Medulla oblongata (tissue), 1 donor: ENCODE results near the gene SF3A2.
A peak's percentile ranks its signal among the peaks of the same experiment; 100 is the strongest.

Experiments
- DNase-seq: peaks from one replicate; pipeline ENCODE4 v3.0.0-alpha.2; 2015; ENCODE audit errors: extremely low spot score

The SF3A2 gene

GRCh38 chr19:2240881-2241760 is 4.5 kb downstream of the SF3A2 start:
- peak; percentile 23 for DNase-seq

GRCh38 chr19:2242092-2242537 is 5.5 kb downstream of the SF3A2 start:
- no peak for DNase-seq

GRCh38 chr19:2242816-2243215 is 6.2 kb downstream of the SF3A2 start:
- DNase-seq = no peak

GRCh38 chr19:2243274-2244124 is 6.9 kb downstream of the SF3A2 start:
- DNase-seq = no peak

- DNase-seq = no peak
Measured at GRCh38 chr19:2244125-2244411, 7.4 kb downstream of the SF3A2 start.

- no peak for DNase-seq
Measured at GRCh38 chr19:2244486-2244885, 7.9 kb downstream of the SF3A2 start.

- DNase-seq = no peak
Measured at GRCh38 chr19:2245273-2245672, 8.6 kb downstream of the SF3A2 start.

GRCh38 chr19:2246014-2246620 is 9.5 kb downstream of the SF3A2 start:
- no peak for DNase-seq

GRCh38 chr19:2246801-2247361 is 10.3 kb downstream of the SF3A2 start:
- DNase-seq = peak; percentile 56

GRCh38 chr19:2247433-2248101 is 10.9 kb downstream of the SF3A2 start:
- no peak for DNase-seq

- DNase-seq = no peak
Measured at GRCh38 chr19:2248136-2249009, 11.7 kb downstream of the SF3A2 start.

- DNase-seq = no peak
Measured at GRCh38 chr19:2249010-2249866, 12.6 kb downstream of the SF3A2 start, which contains the start of gene AMH. Gene AMH, plus strand, starts transcription at chr19:2249323. Its CDS starts 10 bp downstream, at chr19:2249333.

- DNase-seq = no peak
Measured at GRCh38 chr19:2249880-2250765, 13.5 kb downstream of the SF3A2 start.

- no peak for DNase-seq
Measured at GRCh38 chr19:2250766-2251105, 14.1 kb downstream of the SF3A2 start.

- no peak for DNase-seq
Measured at GRCh38 chr19:2251106-2252054, 14.8 kb downstream of the SF3A2 start.

GRCh38 chr19:2252055-2252796 is 15.6 kb downstream of the SF3A2 start:
- no peak for DNase-seq

GRCh38 chr19:2252797-2253105 is 16.1 kb downstream of the SF3A2 start:
- DNase-seq = no peak
